A549 treated with AZD2906 at 1 μM for 4 hours (cell line): ENCODE results near the gene ALPK1. TPM values are rescaled to one million over a fixed set of nuclear protein-coding genes. Genes with fewer than 3 reads are reported as not detected.

Experiments used
- total RNA-seq: library from RNA; stranded (reverse); fragments of 200-300 nt; extraction: Qiagen RNA extraction; gene quantifications from 5 replicates; pipeline ENCODE4 v1.2.3, GENCODE V29; 2022

The ALPK1 gene
- total RNA-seq: 1.9 to 2.1 TPM (median 2.0 TPM) in 5 replicates

DNA sequence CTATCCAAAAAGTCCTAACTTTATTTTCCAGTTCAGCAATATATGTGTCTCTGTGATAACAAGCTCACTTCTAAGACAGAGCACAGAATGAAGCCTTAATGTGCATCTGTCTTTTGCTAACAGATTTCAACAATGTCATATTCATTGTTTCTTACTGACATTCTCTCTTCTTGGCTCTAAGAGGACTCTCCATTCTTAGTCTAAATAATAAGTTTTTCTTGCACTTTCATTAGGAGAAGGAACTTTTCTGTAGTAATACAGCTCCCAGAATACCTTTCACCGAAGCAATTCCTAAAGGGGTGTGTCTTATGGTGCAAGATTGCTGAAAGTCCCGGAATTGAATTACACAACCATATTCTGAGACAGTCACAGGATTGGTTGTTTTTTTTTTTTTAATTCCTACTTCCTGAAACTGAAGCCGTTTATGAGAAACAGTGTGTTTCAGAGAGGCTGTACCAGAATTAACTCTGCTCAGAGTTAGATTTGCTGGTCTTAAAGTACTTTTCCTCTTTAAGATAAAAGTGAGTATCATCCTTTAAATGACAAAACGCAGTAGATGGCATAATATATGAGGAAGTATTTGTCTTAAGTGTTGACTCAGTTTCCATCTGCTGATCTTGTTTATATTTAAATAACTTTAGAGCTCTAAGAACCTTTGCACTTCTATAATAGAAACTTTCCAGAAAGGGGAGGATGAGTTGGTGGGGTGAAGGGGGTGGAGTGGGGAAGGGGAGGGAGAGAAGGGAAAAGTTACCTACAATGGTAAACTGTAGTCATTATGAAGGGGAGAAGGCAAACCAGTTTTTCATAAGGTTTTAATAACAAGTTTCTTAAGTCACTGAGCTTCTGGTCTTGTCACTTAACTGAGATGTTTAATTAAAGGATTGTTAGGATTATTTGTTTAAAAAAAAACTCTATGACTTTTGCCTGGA is at the start of gene ALPK1:
TSS of gene ALPK1 (plus strand) at position 421 of the 932 bp plus-strand sequence.

Other genes starting within 250 kb of the ALPK1 start
- gene FAM241A, start 151.9 kb upstream of the ALPK1 start, total RNA-seq: 0.83 to 0.93 TPM (median 0.85 TPM) in 5 replicates
- gene AP1AR, start 65.6 kb upstream of the ALPK1 start, total RNA-seq: 7.8 to 11.2 TPM (median 10.7 TPM) in 5 replicates
- 3.4 to 4.3 TPM (median 4.1 TPM) in 5 replicates for gene TIFA, start 11.5 kb upstream of the ALPK1 start, total RNA-seq
- gene NEUROG2, start 218.8 kb downstream of the ALPK1 start, total RNA-seq: 0.03 TPM in 1 of 5 replicates, not detected in the others